Stimulated activated CD8-positive, alpha-beta memory T cell treated with anti-CD3 and anti-CD28 coated beads, Interleukin-12 subunit alpha, Interleukin-12 subunit beta, amount 100 ng/mL, for 4 hours (primary cell): ENCODE measurements around the gene CDK5.
"Not testable (repeated sequence)": the region's sequence is repeated elsewhere in the genome, so short reads cannot be mapped to it uniquely, and the experiment has no call there.

ENCODE experiments used
- DNase-seq: peaks from one replicate; pipeline ENCODE4 v3.0.0-alpha.2; 2020; ENCODE audit warnings: low read depth

CDK5 gene

DNA sequence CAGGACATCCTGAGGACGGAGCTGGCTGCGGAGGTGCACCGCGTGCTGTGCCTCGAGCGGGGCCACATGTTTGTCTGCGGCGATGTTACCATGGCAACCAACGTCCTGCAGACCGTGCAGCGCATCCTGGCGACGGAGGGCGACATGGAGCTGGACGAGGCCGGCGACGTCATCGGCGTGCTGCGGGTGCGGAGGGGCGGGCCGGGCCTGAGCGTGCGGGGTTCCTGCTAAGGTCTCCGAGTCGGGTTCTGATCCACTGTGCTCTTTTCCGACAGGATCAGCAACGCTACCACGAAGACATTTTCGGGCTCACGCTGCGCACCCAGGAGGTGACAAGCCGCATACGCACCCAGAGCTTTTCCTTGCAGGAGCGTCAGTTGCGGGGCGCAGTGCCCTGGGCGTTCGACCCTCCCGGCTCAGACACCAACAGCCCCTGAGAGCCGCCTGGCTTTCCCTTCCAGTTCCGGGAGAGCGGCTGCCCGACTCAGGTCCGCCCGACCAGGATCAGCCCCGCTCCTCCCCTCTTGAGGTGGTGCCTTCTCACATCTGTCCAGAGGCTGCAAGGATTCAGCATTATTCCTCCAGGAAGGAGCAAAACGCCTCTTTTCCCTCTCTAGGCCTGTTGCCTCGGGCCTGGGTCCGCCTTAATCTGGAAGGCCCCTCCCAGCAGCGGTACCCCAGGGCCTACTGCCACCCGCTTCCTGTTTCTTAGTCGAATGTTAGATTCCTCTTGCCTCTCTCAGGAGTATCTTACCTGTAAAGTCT lies 43.8 kb downstream of the CDK5 start:
- DNase-seq: peak; percentile 59

DNA sequence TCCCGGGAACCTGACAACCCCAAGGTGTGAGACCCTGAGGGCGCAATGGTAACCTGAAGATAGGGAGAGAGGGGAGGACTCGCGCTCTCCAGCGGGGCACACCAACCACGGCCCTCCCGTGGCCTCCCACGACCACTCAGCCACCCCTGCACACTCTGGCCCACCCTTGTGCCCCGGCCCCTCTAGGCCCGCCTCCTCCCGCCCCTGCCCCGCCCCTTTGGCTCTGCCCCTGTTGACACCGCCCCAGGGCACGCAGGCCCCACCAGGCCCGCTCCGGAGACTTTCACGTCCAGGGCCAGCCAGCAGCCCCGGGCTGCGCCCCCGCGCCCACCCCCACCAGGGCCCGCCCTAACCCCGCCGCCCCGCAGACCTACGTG lies 44.4 kb downstream of the CDK5 start:
- DNase-seq: no peak

DNA sequence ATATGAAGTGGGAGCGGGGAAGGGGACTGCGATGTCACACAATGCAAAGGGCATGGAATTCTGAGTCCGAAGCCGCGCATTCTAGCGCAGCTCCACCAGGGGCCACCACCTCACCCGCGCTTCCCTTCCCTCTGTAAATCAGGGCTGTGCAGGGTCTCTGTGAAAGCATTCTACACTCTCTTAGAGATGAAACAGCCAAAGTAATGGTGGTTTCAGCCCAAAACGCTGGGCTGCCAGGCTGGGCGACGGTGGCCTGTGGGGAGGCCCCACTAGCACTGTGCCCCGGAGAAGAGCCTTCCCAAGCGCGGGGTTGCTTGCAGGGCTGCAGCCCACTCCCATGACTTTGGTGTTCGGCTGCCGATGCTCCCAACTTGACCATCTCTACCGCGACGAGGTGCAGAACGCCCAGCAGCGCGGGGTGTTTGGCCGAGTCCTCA lies 44.8 kb downstream of the CDK5 start:
- no peak for DNase-seq

DNA sequence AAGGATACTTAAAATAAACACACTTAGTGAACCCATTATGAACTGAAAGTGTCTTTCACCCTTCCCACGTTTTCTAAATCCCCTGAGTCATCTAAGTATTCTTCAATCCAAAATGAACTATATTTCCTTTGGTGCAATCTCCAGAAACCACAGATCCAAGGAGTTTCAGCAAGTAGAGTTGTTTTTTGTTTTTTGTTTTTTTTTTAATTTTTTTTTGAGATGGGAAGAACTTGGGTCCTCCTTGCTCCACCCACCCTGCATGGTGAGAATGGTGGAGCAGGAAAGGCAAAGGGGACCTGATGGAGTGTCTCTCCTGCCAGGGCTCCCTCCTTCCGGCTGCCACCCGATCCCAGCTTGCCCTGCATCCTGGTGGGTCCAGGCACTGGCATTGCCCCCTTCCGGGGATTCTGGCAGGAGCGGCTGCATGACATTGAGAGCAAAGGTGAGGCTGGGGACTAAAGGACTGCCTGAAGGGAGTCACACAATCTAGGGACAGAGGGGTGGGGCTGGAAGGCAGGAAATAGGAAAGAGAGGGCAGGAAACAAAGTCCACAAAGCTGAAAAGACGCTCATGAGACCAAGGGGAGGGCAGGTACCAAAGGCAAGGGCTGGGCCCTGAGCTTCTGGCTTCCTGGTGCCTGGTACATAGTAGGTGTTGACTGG lies 45.5 kb downstream of the CDK5 start:
- DNase-seq: no peak

DNA sequence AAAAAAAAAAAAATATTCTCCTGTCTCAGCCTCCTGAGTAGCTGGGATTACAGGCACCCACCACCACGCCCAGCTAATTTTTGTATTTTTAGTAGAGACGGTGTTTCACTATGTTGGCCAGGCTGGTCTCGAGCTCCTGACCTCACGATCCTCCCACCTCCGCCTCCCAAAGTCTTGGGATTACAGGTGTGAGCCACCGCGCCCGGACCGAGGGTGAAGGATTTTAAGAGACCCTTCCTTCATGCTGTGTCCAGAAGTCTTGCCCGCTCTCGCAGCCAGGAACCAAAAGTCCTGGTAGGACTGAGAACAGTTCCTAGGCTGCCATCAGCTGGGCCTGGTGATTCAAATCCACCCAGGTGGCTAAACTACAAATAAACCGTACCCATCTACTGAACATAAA lies 46.1 kb downstream of the CDK5 start:
- DNase-seq: not testable (repeated sequence)

DNA sequence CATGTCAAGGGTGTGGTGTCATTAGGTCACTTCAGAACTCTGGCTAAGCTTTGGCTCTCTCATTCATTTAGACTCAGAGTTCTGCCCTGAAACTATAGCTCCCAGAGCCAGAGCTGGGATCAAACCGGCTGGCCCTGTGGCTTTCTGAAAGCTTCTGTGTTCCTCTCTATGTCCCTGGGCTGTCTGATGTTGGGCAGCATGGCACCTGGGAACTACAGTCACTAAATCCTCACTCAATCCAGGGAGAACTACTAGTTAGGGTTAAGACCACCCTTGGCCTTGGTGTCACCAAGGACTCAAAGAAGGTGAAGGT lies 46.6 kb downstream of the CDK5 start:
- DNase-seq: no peak

DNA sequence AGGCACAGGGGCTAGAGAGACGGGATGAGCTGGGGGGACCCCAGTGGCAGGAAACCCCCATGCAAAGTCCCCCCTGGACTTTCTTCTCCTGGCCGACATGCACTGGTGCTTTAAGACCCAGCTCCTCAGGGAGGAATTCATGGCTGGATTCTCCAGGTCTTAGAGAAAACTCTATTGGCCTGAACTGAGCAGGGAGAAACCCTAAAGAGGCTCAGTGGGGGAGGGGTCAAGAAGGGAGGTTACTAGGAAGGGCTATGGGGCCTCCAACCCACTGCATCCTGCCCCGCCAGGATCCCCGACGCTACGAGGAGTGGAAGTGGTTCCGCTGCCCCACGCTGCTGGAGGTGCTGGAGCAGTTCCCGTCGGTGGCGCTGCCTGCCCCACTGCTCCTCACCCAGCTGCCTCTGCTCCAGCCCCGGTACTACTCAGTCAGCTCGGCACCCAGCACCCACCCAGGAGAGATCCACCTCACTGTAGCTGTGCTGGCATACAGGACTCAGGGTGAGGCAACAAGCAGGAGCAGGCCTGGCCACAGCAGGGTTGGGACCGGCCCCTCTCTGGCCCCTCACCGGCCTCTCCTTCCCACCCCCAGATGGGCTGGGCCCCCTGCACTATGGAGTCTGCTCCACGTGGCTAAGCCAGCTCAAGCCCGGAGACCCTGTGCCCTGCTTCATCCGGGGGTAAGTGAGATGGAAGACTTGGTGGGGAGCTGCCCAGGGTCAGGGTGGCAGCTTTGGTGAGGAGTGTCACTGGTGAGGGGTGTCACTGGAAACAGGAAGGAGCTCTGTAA lies 47.2 kb downstream of the CDK5 start:
- no peak for DNase-seq

DNA sequence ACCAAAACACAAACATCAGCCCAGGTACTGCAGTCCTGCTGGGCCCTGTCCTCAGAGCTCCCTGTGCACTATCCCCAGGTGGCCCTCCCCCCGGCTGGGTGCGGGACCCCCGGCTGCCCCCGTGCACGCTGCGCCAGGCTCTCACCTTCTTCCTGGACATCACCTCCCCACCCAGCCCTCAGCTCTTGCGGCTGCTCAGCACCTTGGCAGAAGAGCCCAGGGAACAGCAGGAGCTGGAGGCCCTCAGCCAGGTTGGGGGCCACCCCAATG lies 47.7 kb downstream of the CDK5 start:
- DNase-seq: no peak

DNA sequence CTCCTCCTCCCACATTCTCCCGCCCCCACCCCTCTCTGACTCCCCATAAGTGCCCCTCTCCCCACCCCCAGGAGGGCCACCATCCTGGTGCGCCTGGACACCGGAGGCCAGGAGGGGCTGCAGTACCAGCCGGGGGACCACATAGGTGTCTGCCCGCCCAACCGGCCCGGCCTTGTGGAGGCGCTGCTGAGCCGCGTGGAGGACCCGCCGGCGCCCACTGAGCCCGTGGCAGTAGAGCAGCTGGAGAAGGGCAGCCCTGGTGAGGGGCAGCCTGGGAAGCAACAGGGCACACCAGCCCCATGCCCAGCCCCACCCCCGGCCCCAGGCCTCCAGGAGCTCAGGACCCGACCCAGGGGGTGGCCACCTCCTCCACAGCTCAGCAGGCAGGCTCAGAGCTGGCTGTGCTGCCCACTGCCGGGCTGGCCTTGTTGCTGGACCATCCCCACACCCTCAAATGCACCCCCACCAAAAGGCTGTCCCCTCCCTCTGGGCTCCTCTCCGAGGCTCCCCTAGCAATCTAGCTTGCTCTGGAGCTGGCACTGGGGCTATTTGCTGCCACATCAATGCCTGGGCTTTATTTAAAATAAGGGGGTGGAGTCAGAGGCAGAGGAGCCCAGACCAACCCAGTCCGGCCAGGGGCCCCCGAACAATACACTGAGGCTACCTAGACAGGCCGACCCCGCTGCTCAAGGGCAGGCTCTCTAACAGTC lies 48.2 kb downstream of the CDK5 start:
- DNase-seq: no peak

DNA sequence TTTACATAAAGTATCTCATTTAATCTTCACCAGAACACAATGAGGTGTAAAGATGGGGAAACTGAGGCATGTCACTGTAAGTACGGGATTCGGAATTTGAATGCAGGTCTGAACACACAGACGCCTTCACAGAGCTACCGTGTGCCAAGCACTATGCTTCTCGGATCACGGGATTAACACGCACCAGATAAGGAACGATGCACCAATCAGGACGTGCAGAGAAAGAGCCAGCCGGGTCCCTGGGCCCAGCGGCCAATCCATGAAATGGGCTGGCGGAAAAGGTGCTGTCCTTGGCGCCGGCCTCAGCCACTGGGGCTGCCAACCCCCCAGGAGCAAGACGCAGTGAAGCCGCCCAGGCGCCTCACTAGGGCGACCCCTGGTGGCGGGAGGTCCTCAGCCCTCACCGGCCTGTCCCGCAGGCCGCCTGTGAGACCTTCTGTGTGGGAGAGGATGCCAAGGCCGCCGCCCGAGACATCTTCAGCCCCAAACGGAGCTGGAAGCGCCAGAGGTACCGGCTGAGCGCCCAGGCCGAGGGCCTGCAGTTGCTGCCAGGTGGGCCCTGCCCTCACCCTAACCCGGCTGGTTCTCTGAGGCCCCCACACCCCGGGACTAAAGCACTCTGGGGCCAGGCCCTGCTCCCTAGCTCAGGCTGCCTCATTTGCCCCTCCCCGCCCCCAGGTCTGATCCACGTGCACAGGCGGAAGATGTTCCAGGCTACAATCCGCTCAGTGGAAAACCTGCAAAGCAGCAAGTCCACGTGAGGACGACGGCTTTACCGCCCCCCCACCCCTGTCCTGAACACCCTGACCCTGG lies 49.0 kb downstream of the CDK5 start:
- peak; percentile 54 for DNase-seq

DNA sequence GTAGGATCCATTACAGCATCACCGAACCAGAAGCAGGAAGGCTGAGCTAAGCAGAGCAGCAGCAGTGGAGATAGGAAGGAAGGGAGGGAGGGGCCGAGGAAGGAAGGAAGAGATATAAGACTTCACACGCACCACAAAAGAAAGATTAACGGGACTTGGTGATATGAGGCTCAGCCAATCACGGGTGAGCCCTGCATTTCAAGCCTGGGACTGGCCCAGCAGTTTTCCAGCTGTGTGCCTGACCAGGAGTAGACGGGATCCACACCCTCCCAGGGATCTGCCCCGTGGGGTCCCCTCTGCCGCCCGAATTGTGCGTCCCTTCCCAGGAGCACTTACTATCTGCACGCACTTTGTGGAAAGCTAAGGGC lies 49.6 kb downstream of the CDK5 start:
- DNase-seq: no peak

DNA sequence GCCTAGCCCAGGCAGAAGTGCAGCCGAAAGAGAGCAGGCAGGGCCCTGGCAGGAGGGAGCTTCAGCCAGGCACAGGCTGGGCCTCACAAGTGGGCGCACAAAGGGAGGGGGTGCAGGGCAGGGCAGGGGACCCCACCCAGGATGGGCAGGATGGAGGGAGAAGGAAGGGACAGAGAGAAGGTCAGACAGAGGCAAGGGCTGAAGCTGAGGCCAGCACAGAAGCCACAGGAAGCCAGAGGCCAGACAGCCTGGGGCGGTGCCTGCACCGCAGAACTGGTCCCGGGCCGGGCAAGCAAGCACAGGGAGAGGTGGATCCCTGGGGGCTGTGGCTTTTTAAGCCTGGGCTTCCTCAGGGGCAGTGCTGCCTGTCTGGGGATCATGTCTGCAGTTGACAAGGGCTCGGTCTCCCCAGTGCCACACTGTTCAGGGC lies 50.2 kb downstream of the CDK5 start:
- DNase-seq: no peak

DNA sequence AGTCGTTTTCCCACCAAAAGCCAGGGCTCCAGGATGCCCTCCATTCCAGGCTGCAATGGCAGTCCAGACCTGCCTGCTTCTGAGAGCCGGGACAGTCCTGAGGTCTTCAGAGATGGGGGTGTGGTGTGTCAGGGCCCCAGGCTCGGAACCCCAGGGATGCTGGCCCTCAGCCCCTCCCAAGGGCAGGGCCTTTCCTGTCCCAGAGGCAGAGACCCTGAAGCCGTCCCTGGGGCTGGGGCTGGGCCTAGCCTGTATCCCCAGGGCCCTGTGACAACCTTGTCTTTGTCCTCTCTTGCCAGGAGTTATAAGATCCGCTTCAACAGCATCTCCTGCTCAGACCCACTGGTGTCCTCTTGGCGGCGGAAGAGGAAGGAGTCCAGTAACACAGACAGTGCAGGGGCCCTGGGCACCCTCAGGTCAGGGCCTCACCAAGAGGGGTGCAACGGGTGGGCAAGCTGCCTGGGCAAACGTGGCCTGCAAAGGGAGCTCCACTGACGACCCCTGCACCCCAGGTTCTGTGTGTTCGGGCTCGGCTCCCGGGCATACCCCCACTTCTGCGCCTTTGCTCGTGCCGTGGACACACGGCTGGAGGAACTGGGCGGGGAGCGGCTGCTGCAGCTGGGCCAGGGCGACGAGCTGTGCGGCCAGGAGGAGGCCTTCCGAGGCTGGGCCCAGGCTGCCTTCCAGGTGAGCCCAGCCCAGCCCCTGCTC lies 51.0 kb downstream of the CDK5 start:
- no peak for DNase-seq

DNA sequence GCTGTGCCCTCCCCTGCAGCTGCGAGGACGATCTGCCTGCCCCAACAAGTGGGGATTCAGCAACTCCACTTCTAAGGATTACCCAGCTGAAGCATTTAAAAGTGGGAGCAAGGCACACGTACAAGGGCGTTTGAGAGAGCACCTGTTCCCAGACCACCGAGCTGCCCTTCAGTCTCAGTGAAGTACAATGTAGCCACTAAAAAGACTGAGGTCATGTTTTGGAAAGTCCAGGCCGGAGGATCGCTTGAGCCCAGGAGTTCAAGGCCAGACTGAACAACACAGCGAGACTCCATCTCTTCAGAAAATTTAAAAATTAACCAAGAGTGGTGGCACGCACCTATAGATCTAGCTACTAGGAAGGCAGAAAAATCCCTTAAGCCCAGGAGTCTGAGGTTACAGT lies 52.1 kb downstream of the CDK5 start:
- no peak for DNase-seq
